Adrenal gland (tissue), 5 donors: Measurements from ENCODE around the gene GATA5.

ENCODE experiments used
- POLR2A ChIP-seq, 2 donors: fragments of 450-650 bp; IDR thresholded peaks; one replicate each; pipeline ENCODE4 v1.6.1; 2017; ENCODE audit warnings: antibody characterized with exemption in 2 of 2, mild to moderate bottlenecking in 2 of 2, moderate library complexity in 1 of 2
- TF ChIP-seq, protein P1 (sequence below), 6 experiments: fragments of 450-650 bp in 4 of 6; fragments of 200-600 bp in 2 of 6; sonication (generic) in 1 of 6; IDR thresholded peaks; 1 replicate in 5 of 6; 2 replicates in 1 of 6; pipeline versions ENCODE4 v1.5.1 to v1.8.0; 2016 to 2021; ENCODE audit warnings: antibody characterized with exemption in 6 of 6, mild to moderate bottlenecking in 2 of 6, moderate library complexity in 1 of 6
- donor health status: DM: no; HTN: no; CAD: no.

- TF ChIP-seq, protein P1, sequence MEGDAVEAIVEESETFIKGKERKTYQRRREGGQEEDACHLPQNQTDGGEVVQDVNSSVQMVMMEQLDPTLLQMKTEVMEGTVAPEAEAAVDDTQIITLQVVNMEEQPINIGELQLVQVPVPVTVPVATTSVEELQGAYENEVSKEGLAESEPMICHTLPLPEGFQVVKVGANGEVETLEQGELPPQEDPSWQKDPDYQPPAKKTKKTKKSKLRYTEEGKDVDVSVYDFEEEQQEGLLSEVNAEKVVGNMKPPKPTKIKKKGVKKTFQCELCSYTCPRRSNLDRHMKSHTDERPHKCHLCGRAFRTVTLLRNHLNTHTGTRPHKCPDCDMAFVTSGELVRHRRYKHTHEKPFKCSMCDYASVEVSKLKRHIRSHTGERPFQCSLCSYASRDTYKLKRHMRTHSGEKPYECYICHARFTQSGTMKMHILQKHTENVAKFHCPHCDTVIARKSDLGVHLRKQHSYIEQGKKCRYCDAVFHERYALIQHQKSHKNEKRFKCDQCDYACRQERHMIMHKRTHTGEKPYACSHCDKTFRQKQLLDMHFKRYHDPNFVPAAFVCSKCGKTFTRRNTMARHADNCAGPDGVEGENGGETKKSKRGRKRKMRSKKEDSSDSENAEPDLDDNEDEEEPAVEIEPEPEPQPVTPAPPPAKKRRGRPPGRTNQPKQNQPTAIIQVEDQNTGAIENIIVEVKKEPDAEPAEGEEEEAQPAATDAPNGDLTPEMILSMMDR (IDR thresholded peaks at IDR 0.05), result no peak
- TF ChIP-seq POLR2A (IDR thresholded peaks at IDR 0.05), result no peak
These were observed 26.2 kb upstream of the GATA5 start for GRCh38 chr20:62501801-62502495.
